OCI-LY7 (cell line): ENCODE measurements around the gene PPP1R9B. TPM values are rescaled to one million over a fixed set of nuclear protein-coding genes. Genes with fewer than 3 reads are reported as not detected.

Experiments
- BruUV-seq: library from RNA; stranded (reverse); fragments of 400-500 nt; replicated peaks from 2 replicates; lab custom pipeline; 2021; lab: Mats Ljungman, UMichigan
- CTCF ChIA-PET: fragments of 300-600 bp; sonication (Branson Sonifier 250); formaldehyde crosslinking; loops from one replicate; lab custom pipeline; 2022; ENCODE audit warnings: antibody characterized with exemption; ENCODE audit not compliant: unreplicated experiment; lab: Charles Lee
- POLR2A ChIA-PET: fragments of 300-600 bp; sonication (Branson Sonifier 250); formaldehyde crosslinking; loops from one replicate; lab custom pipeline; 2022; ENCODE audit warnings: antibody characterized with exemption; lab: Charles Lee
- DNase-seq: peaks from one replicate; pipeline ENCODE4 v3.0.0-alpha.2; 2015; ENCODE audit warnings: low spot score
- H2AFZ ChIP-seq: fragments of 200-600 bp; sonication (generic), shearing (Covaris generic); 2 replicates; pipeline ENCODE4 v1.6.1; 2014; ENCODE audit warnings: mild to moderate bottlenecking, antibody characterized with exemption, low read length, moderate library complexity
- H3K27ac ChIP-seq: fragments of 200-600 bp; sonication (generic); 2 replicates; pipeline ENCODE4 v1.5.1; 2014; ENCODE audit warnings: mixed run types, low read depth, mild to moderate bottlenecking, moderate library complexity, low read length, inconsistent platforms; ENCODE audit not compliant: poor library complexity, severe bottlenecking
- H3K36me3 ChIP-seq: fragments of 200-600 bp; sonication (generic); 2 replicates; pipeline ENCODE4 v1.6.1; 2014; ENCODE audit warnings: mild to moderate bottlenecking, antibody characterized with exemption, low read length, moderate library complexity, mixed read lengths; ENCODE audit not compliant: insufficient read depth
- H3K4me1 ChIP-seq: fragments of 200-600 bp; sonication (generic); 2 replicates; pipeline ENCODE4 v1.5.1; 2014; ENCODE audit warnings: mild to moderate bottlenecking, low read length; ENCODE audit not compliant: insufficient read depth, poor library complexity, severe bottlenecking
- H3K4me2 ChIP-seq: fragments of 200-600 bp; sonication (generic); 2 replicates; pipeline ENCODE4 v1.6.1; 2014; ENCODE audit warnings: mild to moderate bottlenecking, low read length
- H3K4me3 ChIP-seq: fragments of 200-600 bp; sonication (generic); 2 replicates; pipeline ENCODE4 v1.5.1; 2014; ENCODE audit warnings: mild to moderate bottlenecking, low read depth, low read length; ENCODE audit not compliant: poor library complexity, severe bottlenecking
- H3K79me2 ChIP-seq: fragments of 200-600 bp; sonication (generic); 2 replicates; pipeline ENCODE4 v1.6.1; 2016; ENCODE audit warnings: low read depth, mild to moderate bottlenecking, low read length, moderate library complexity, mixed read lengths; ENCODE audit not compliant: insufficient read depth
- H3K9me2 ChIP-seq: fragments of 200-600 bp; sonication (generic); 2 replicates; pipeline ENCODE4 v1.6.1; 2016; ENCODE audit warnings: mild to moderate bottlenecking, low read length, mixed read lengths; ENCODE audit not compliant: insufficient read depth
- H3K9me3 ChIP-seq: fragments of 200-600 bp; sonication (generic); 2 replicates; pipeline ENCODE4 v1.6.1; 2014; ENCODE audit warnings: mild to moderate bottlenecking, mixed run types, low read length, mixed read lengths
- H4K20me1 ChIP-seq: fragments of 200-600 bp; sonication (generic); 2 replicates; pipeline ENCODE4 v1.6.1; 2014; ENCODE audit warnings: mild to moderate bottlenecking, antibody characterized with exemption, low read length, moderate library complexity, mixed read lengths; ENCODE audit not compliant: insufficient read depth
- EZH2phosphoT487 ChIP-seq: fragments of 200-600 bp; sonication (generic); IDR thresholded peaks from 2 replicates; pipeline ENCODE4 v1.6.1; 2018; ENCODE audit warnings: low read depth, borderline replicate concordance, mild to moderate bottlenecking, mixed run types, antibody characterized with exemption, low read length, moderate library complexity, mixed read lengths
- intact Hi-C: fragments of 100-400 bp; cut with micrococcal nuclease; formaldehyde crosslinking; loops from one replicate; pipeline ENCODE4 v1.10.0; 2022; ENCODE audit not compliant: unreplicated experiment
- total RNA-seq, 2 experiments: library from RNA; depleted of rRNA in 1 of 2; stranded (reverse); fragments of >200 nt in 1 of 2; shearing (Covaris generic) in 1 of 2; gene quantifications; 2 replicates each; pipeline ENCODE4 v1.2.3, GENCODE V29; 2014 to 2022
- TF ChIP-seq, protein P1 (sequence below): fragments of 200-600 bp; sonication (generic); conservative IDR thresholded peaks from 2 replicates; pipeline ENCODE4 v1.5.1; 2014; ENCODE audit warnings: mild to moderate bottlenecking, antibody characterized with exemption, low read length, moderate library complexity, mixed read lengths

Gene PPP1R9B
- total RNA-seq, 2 experiments from 2014 or later: 45.3 to 87.0 TPM

DNA sequence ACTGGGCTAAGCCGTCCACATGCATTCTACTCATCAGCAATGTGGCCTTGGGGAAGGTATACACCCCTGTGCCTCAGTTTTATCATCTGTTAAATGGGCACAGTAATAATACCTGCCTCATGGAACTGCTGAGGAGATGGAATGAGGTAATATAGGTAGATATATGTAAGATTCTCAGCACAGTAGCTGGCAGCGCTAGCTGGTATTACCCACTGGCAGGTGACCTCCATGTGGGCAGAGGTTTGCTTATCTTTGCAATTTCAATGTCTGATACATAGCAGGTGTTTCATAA, 14.2 kb upstream of the PPP1R9B start:
- no peaks in the 10 kb centered on the region for H4K20me1 ChIP-seq
- intact Hi-C loops: no loop called here
- DNase-seq: no peak
- POLR2A ChIA-PET: no interaction called here
- H3K4me2 ChIP-seq: no peak overlapping the region
- H3K27ac ChIP-seq: no peak overlapping the region
- H3K9me2 ChIP-seq: no peaks in the 10 kb centered on the region
- no TSS peak for BruUV-seq
- no peak overlapping the region for H3K4me3 ChIP-seq
- H3K79me2 ChIP-seq: no peaks in the 10 kb centered on the region
- H3K9me3 ChIP-seq: no peaks in the 10 kb centered on the region
- TF ChIP-seq, protein P1, sequence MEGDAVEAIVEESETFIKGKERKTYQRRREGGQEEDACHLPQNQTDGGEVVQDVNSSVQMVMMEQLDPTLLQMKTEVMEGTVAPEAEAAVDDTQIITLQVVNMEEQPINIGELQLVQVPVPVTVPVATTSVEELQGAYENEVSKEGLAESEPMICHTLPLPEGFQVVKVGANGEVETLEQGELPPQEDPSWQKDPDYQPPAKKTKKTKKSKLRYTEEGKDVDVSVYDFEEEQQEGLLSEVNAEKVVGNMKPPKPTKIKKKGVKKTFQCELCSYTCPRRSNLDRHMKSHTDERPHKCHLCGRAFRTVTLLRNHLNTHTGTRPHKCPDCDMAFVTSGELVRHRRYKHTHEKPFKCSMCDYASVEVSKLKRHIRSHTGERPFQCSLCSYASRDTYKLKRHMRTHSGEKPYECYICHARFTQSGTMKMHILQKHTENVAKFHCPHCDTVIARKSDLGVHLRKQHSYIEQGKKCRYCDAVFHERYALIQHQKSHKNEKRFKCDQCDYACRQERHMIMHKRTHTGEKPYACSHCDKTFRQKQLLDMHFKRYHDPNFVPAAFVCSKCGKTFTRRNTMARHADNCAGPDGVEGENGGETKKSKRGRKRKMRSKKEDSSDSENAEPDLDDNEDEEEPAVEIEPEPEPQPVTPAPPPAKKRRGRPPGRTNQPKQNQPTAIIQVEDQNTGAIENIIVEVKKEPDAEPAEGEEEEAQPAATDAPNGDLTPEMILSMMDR: no peak
- TF ChIP-seq EZH2phosphoT487: no peak
- peaks cover 40% of the 10 kb centered on the region for H3K4me1 ChIP-seq
- no peaks in the 10 kb centered on the region for H3K36me3 ChIP-seq
- no peak overlapping the region for H2AFZ ChIP-seq
- CTCF ChIA-PET: interaction anchor here (0.5 kb wide), 1 partner anchor 13 kb away, joined by 4 read pairs; no protein-coding TSS in a partner anchor

DNA sequence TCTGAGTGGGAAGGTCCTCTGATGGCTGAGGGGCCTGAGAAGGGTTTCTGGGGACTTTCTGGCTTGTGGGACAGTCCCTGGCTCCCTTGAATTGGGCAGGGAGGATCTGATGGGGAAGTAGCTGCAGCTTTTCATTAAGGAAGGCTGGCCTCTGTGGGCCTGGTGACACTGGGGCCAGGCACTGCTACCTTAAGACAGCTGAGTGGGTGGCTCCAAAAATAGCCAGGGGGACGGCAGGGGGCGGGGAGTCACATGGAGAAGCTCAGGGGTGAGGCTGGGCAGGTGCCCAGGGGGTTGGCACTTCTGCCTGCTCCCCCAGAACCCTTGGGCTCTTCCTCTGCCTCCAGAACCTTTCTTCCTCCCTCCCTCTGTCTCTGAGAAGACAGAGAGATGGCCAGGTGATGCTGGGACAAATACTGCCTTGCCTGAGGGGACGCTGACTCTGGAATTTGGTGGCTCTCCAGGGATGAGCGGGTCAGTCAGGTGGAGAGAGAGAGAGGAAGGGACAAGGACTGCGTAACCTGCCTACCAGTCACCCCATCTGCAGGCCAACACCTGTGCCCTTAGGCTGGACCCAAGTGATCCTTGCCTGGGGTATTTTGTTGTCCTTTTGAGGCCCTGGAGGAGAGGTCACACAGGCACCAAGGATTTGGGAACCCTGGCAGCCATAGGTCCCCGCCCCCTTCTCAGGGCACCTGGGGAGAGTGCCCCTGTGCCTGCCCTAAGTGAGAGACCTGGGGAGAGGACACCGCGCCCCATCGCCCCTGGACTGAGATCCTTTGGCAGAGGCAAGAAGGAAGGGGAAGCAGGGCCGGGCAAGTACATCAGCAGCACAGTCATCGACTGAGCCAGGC, 13.6 kb upstream of the PPP1R9B start:
- H3K4me2 ChIP-seq: no peak overlapping the region
- H3K36me3 ChIP-seq: no peaks in the 10 kb centered on the region
- DNase-seq: no peak
- peaks cover 38% of the 10 kb centered on the region for H3K4me1 ChIP-seq
- CTCF ChIA-PET: no interaction called here
- POLR2A ChIA-PET: no interaction called here
- H3K27ac ChIP-seq: no peak overlapping the region
- no peaks in the 10 kb centered on the region for H3K9me3 ChIP-seq
- H3K79me2 ChIP-seq: no peaks in the 10 kb centered on the region
- no TSS peak for BruUV-seq
- no peak overlapping the region for H2AFZ ChIP-seq
- H3K9me2 ChIP-seq: no peaks in the 10 kb centered on the region
- intact Hi-C loops: no loop called here
- no peak overlapping the region for H3K4me3 ChIP-seq
- no peaks in the 10 kb centered on the region for H4K20me1 ChIP-seq
- TF ChIP-seq, protein P1: no peak
- TF ChIP-seq EZH2phosphoT487: no peak
